ENCODE measurements around the gene CCDC54. TPM values are rescaled to one million over a fixed set of nuclear protein-coding genes. Genes with fewer than 3 reads are reported as not detected.

CCDC54 gene
- total RNA-seq, 1 experiment from 2014 or later, result not detected

- TF ChIP-seq, protein P1, sequence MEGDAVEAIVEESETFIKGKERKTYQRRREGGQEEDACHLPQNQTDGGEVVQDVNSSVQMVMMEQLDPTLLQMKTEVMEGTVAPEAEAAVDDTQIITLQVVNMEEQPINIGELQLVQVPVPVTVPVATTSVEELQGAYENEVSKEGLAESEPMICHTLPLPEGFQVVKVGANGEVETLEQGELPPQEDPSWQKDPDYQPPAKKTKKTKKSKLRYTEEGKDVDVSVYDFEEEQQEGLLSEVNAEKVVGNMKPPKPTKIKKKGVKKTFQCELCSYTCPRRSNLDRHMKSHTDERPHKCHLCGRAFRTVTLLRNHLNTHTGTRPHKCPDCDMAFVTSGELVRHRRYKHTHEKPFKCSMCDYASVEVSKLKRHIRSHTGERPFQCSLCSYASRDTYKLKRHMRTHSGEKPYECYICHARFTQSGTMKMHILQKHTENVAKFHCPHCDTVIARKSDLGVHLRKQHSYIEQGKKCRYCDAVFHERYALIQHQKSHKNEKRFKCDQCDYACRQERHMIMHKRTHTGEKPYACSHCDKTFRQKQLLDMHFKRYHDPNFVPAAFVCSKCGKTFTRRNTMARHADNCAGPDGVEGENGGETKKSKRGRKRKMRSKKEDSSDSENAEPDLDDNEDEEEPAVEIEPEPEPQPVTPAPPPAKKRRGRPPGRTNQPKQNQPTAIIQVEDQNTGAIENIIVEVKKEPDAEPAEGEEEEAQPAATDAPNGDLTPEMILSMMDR (IDR thresholded peaks at IDR 0.05; ENCODE audit: unreplicated experiment), result no peak
- intact Hi-C loops (cut with micrococcal nuclease), result no loop called here
- H3K9me3 Mint-ChIP-seq (ENCODE audit: unreplicated experiment), result no peaks in the 10 kb centered on the region
- no peaks in the 10 kb centered on the region for H3K36me3 Mint-ChIP-seq (ENCODE audit: insufficient read depth, unreplicated experiment)
- H3K27ac Mint-ChIP-seq (ENCODE audit: low read depth, unreplicated experiment), result no peak overlapping the region
- ChIA-PET CTCF (interaction anchor here (0.6 to 2.5 kb wide), 6 partner anchors 14 to 531 kb away, joined by 3 to 12 read pairs (median 6); no protein-coding TSS in a partner anchor), POLR2A (no interaction called here)
- H3K27me3 Mint-ChIP-seq (ENCODE audit: insufficient read depth, unreplicated experiment), result no peaks in the 10 kb centered on the region
- H3K4me3 Mint-ChIP-seq (ENCODE audit: unreplicated experiment), result no peak overlapping the region
- no TSS peak for BruUV-seq (replicated peaks)
- H3K4me1 Mint-ChIP-seq (ENCODE audit: insufficient read depth, unreplicated experiment), result no peaks in the 10 kb centered on the region
- DNase-seq (ENCODE audit: unreplicated experiment), result no peak
Measured at GRCh38 chr3:107394502-107394901, 17.3 kb downstream of the CCDC54 start.

DNA sequence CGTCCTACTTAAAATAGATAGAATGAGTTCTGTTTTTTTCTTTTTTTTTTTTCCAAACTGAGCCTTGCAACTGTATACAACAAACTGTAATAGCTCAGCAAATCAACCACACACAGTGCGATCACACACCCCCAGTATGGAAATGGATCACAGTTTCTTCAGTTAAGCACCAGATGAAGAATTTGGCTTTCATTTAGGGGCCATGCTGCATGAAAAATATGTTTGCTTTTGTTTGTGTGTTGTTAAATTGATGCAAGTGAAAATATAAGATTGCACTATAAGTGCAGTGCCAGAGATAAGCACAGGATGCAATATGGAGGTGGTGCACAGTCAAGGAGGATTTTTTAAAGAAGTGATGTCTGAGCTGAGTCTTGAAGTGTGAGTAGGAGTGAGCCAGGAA lies 17.8 kb downstream of the CCDC54 start:
- ChIA-PET POLR2A (interaction anchor here (1.0 to 1.7 kb wide), 2 partner anchors 13 to 129 kb away, joined by 3 to 5 read pairs; no protein-coding TSS in a partner anchor), CTCF (interaction anchor here (0.6 to 2.5 kb wide), 5 partner anchors 26 to 531 kb away, joined by 3 to 12 read pairs (median 6); no protein-coding TSS in a partner anchor)
- H3K27me3 Mint-ChIP-seq (ENCODE audit: insufficient read depth, unreplicated experiment), result no peaks in the 10 kb centered on the region
- H3K27ac Mint-ChIP-seq (ENCODE audit: low read depth, unreplicated experiment), result no peak overlapping the region
- intact Hi-C loops (cut with micrococcal nuclease), result no loop called here
- no peaks in the 10 kb centered on the region for H3K36me3 Mint-ChIP-seq (ENCODE audit: insufficient read depth, unreplicated experiment)
- no peak overlapping the region for H3K4me3 Mint-ChIP-seq (ENCODE audit: unreplicated experiment)
- no peak for DNase-seq (ENCODE audit: unreplicated experiment)
- no peaks in the 10 kb centered on the region for H3K4me1 Mint-ChIP-seq (ENCODE audit: insufficient read depth, unreplicated experiment)
- no peaks in the 10 kb centered on the region for H3K9me3 Mint-ChIP-seq (ENCODE audit: unreplicated experiment)
- BruUV-seq (replicated peaks), result no TSS peak
- TF ChIP-seq, protein P1 (IDR thresholded peaks at IDR 0.05; ENCODE audit: unreplicated experiment), result no peak

- POLR2A ChIA-PET, result interaction anchor here (0.7 to 1.0 kb wide), 2 partner anchors 14 to 33 kb away, joined by 3 read pairs; no protein-coding TSS in a partner anchor
- H3K27me3 Mint-ChIP-seq (ENCODE audit: insufficient read depth, unreplicated experiment), result no peaks in the 10 kb centered on the region
- peaks cover 7% of the 10 kb centered on the region for H3K4me1 Mint-ChIP-seq (ENCODE audit: insufficient read depth, unreplicated experiment)
- TF ChIP-seq, protein P1 (IDR thresholded peaks at IDR 0.05; ENCODE audit: unreplicated experiment), result no peak
- H3K4me3 Mint-ChIP-seq (ENCODE audit: unreplicated experiment), result no peak overlapping the region
- no TSS peak for BruUV-seq (replicated peaks)
- H3K36me3 Mint-ChIP-seq (ENCODE audit: insufficient read depth, unreplicated experiment), result no peaks in the 10 kb centered on the region
- intact Hi-C loops (cut with micrococcal nuclease), result no loop called here
- CTCF ChIA-PET, result interaction anchor here (0.7 to 2.1 kb wide), 2 partner anchors 20 to 117 kb away, joined by 3 to 6 read pairs; no protein-coding TSS in a partner anchor
- H3K27ac Mint-ChIP-seq (ENCODE audit: low read depth, unreplicated experiment), result no peak overlapping the region
- DNase-seq (ENCODE audit: unreplicated experiment), result no peak
- no peaks in the 10 kb centered on the region for H3K9me3 Mint-ChIP-seq (ENCODE audit: unreplicated experiment)
Measured at GRCh38 chr3:107401301-107401700, 24.1 kb downstream of the CCDC54 start.

- no peaks in the 10 kb centered on the region for H3K36me3 Mint-ChIP-seq (ENCODE audit: insufficient read depth, unreplicated experiment)
- peaks cover 7% of the 10 kb centered on the region for H3K4me1 Mint-ChIP-seq (ENCODE audit: insufficient read depth, unreplicated experiment)
- DNase-seq (ENCODE audit: unreplicated experiment), result no peak
- TF ChIP-seq, protein P1 (IDR thresholded peaks at IDR 0.05; ENCODE audit: unreplicated experiment), result no peak
- POLR2A ChIA-PET, result interaction anchor here (1.0 to 1.2 kb wide), 2 partner anchors 9 to 15 kb away, joined by 3 to 5 read pairs; no protein-coding TSS in a partner anchor
- intact Hi-C loops (cut with micrococcal nuclease), result no loop called here
- CTCF ChIA-PET, result interaction anchor here (1.4 to 2.1 kb wide), 2 partner anchors 19 to 131 kb away, joined by 6 to 8 read pairs; no protein-coding TSS in a partner anchor
- no peaks in the 10 kb centered on the region for H3K27me3 Mint-ChIP-seq (ENCODE audit: insufficient read depth, unreplicated experiment)
- no peak overlapping the region for H3K4me3 Mint-ChIP-seq (ENCODE audit: unreplicated experiment)
- no TSS peak for BruUV-seq (replicated peaks)
- no peaks in the 10 kb centered on the region for H3K9me3 Mint-ChIP-seq (ENCODE audit: unreplicated experiment)
- H3K27ac Mint-ChIP-seq (ENCODE audit: low read depth, unreplicated experiment), result no peak overlapping the region
Measured at GRCh38 chr3:107402214-107402613, 25.0 kb downstream of the CCDC54 start.
